Esophagus squamous epithelium (tissue), 5 donors: ENCODE data around the gene FMO2. TPM values are rescaled to one million over a fixed set of nuclear protein-coding genes. Genes with fewer than 3 reads are reported as not detected.
A peak's percentile ranks its signal among the peaks of the same experiment; 100 is the strongest.

Experiments used
- DNase-seq: peaks from one replicate; lab custom pipeline; 2025; lab: John Stamatoyannopoulos, UW
- H3K27ac ChIP-seq, 4 donors: fragments of 200-600 bp; sonication (generic); one replicate each; pipeline ENCODE4 v1.5.1; 2016 to 2019; ENCODE audit warnings: mild to moderate bottlenecking in 1 of 4
- H3K27me3 ChIP-seq, 4 donors: fragments of 200-600 bp; sonication (generic); 1 replicate in 3 of 4; 2 replicates in 1 of 4; pipeline versions ENCODE4 v1.5.1 to v1.6.0; 2017 to 2021; ENCODE audit warnings: antibody characterized with exemption in 1 of 4
- H3K36me3 ChIP-seq, 3 donors: fragments of 200-600 bp; sonication (generic); one replicate each; pipeline ENCODE4 v1.5.1; 2016 to 2019
- H3K4me1 ChIP-seq, 3 donors: fragments of 200-600 bp; sonication (generic); one replicate each; pipeline ENCODE4 v1.5.1; 2017 to 2019
- H3K4me3 ChIP-seq, 4 donors: fragments of 200-600 bp; sonication (generic); 1 replicate in 3 of 4; 2 replicates in 1 of 4; pipeline ENCODE4 v1.5.1; 2016 to 2019; ENCODE audit warnings: mild to moderate bottlenecking in 2 of 4, moderate library complexity in 1 of 4
- H3K9me3 ChIP-seq, 3 donors: fragments of 200-600 bp; sonication (generic); one replicate each; pipeline ENCODE4 v1.5.1; 2016 to 2019
- CTCF ChIP-seq, 6 experiments: fragments of 450-650 bp in 4 of 6; fragments of 200-600 bp in 2 of 6; sonication (generic) in 2 of 6; IDR thresholded peaks; one replicate each; pipeline ENCODE4 v1.5.1; 2016 to 2019; ENCODE audit warnings: antibody characterized with exemption in 6 of 6, mild to moderate bottlenecking in 4 of 6, moderate library complexity in 4 of 6
- POLR2A ChIP-seq, 4 donors: fragments of 450-650 bp; IDR thresholded peaks; one replicate each; pipeline ENCODE4 v1.6.1; 2017; ENCODE audit warnings: antibody characterized with exemption in 4 of 4, mild to moderate bottlenecking in 4 of 4, moderate library complexity in 3 of 4
- WGBS, 2 donors: methylation state at CpG; one replicate each; pipeline ENCODE4 v1.1.5; 2018; 5-methylcytosine and 5-hydroxymethylcytosine counted together
- intact Hi-C: fragments of 100-400 bp; cut with DNase I; formaldehyde crosslinking; loops from one replicate; pipeline ENCODE4 v1.15.0; 2022
- small RNA-seq, 4 donors: library from RNA; depleted of rRNA; stranded (forward); fragments of <200 nt; gene quantifications; one replicate each; pipeline ENCODE3, GENCODE V24; 2016
- total RNA-seq, 4 donors: library from RNA; depleted of rRNA; stranded (reverse); fragments of >200 nt; gene quantifications; one replicate each; pipeline ENCODE4 v1.1.0, GENCODE V29; 2016
- donor health status: DM: yes; HTN: yes; CAD: no.

FMO2 gene
- total RNA-seq, 4 donors from 2014 or later: 53.4 to 146 (median 68.8) TPM

- 23 to 49% methylated on average over 5 of the region's 8 CpGs for WGBS, 2 donors
- H3K27ac ChIP-seq: peak overlapping the region; percentile 30 to 74 (median 68)
- H3K4me1 ChIP-seq: peaks cover 13 to 60% (median 26%) of the 10 kb centered on the region in 3 donors
- DNase-seq: no peak
- H3K9me3 ChIP-seq: no peaks in the 10 kb centered on the region
- intact Hi-C loops: no loop called here
- peaks cover 0 to 16% (median 0%) of the 10 kb centered on the region in 4 donors for H3K27me3 ChIP-seq
- no peaks in the 10 kb centered on the region for H3K36me3 ChIP-seq
- TF ChIP-seq CTCF (IDR thresholded peaks at IDR 0.05) (no peak), POLR2A (IDR thresholded peaks at IDR 0.05) (no peak)
- no peak overlapping the region for H3K4me3 ChIP-seq
Observed at GRCh38 chr1:171256940-171257606, 72.0 kb downstream of the FMO2 start.

GRCh38 chr1:171257607-171258076, 72.5 kb downstream of the FMO2 start:
- H3K27me3 ChIP-seq: peaks cover 0 to 10% (median 0%) of the 10 kb centered on the region in 4 donors
- no peak overlapping the region for H3K4me3 ChIP-seq
- TF ChIP-seq POLR2A (IDR thresholded peaks at IDR 0.05): no peak
- no peak for TF ChIP-seq CTCF (IDR thresholded peaks at IDR 0.05)
- intact Hi-C loops: no loop called here
- H3K36me3 ChIP-seq: no peaks in the 10 kb centered on the region
- H3K27ac ChIP-seq: peak overlapping the region; percentile 30 to 74 (median 68)
- H3K9me3 ChIP-seq: no peaks in the 10 kb centered on the region
- DNase-seq: no peak
- 40 to 64% methylated on average over 4 of the region's 5 CpGs for WGBS, 2 donors
- peaks cover 13 to 55% (median 25%) of the 10 kb centered on the region in 3 donors for H3K4me1 ChIP-seq

- H3K4me3 ChIP-seq: no peak overlapping the region
- H3K27me3 ChIP-seq: peaks cover 0 to 3% (median 0%) of the 10 kb centered on the region in 4 donors
- intact Hi-C loops: no loop called here
- H3K9me3 ChIP-seq: no peaks in the 10 kb centered on the region
- H3K27ac ChIP-seq: peak overlapping the region; percentile 30 to 74 (median 51)
- H3K4me1 ChIP-seq: peaks cover 13 to 59% (median 25%) of the 10 kb centered on the region in 3 donors
- H3K36me3 ChIP-seq: no peaks in the 10 kb centered on the region
- TF ChIP-seq POLR2A (IDR thresholded peaks at IDR 0.05): no peak
- TF ChIP-seq CTCF (IDR thresholded peaks at IDR 0.05): no peak
- no peak for DNase-seq
- 53 to 55% methylated on average over 3 of the region's 3 CpGs for WGBS, 2 donors
Observed at GRCh38 chr1:171258429-171258828, 73.3 kb downstream of the FMO2 start.

GRCh38 chr1:171258943-171259342, 73.8 kb downstream of the FMO2 start:
- Histone ChIP-seq H3K27me3 (no peaks in the 10 kb centered on the region), H3K27ac (peak overlapping the region; percentile 30 to 74 (median 51)), H3K4me1 (peaks cover 13 to 62% (median 25%) of the 10 kb centered on the region in 3 donors), H3K36me3 (no peaks in the 10 kb centered on the region), H3K4me3 (no peak overlapping the region), H3K9me3 (no peaks in the 10 kb centered on the region)
- TF ChIP-seq POLR2A (IDR thresholded peaks at IDR 0.05) (no peak), CTCF (IDR thresholded peaks at IDR 0.05) (no peak)
- no peak for DNase-seq
- intact Hi-C loops: no loop called here
- WGBS, 2 donors: 39% methylated on average over 2 of the region's 2 CpGs

Small RNA genes lying within 50 kb of the gene (small RNA-seq; reads per million reads assigned to genes)
- gene RF00019: 0 reads per million in 4 donors

Other genes starting within 250 kb of the FMO2 start
- gene MROH9, start 249.8 kb upstream of the FMO2 start, total RNA-seq: not detected
- gene FMO3, start 94.4 kb upstream of the FMO2 start, total RNA-seq: 1 to 10 TPM in 3 of 4 donors, under 1 TPM in 1; 0.45 to 8.6 (median 2.6) TPM
- 1 to 10 TPM in 3 of 4 donors, under 1 TPM in 1; 0.18 to 7.2 (median 2.0) TPM for gene FMO1, start 63.2 kb downstream of the FMO2 start, total RNA-seq
- 1 to 10 TPM; 1.3 to 9.1 (median 4.6) TPM for gene FMO4, start 128.9 kb downstream of the FMO2 start, total RNA-seq